Osteoblast (primary cell): Measurements from ENCODE around the gene MRPL43. TPM values are rescaled to one million over a fixed set of nuclear protein-coding genes. Genes with fewer than 3 reads are reported as not detected.
A peak's percentile ranks its signal among the peaks of the same experiment; 100 is the strongest.

Source experiments
- DNase-seq: peaks from one replicate; pipeline ENCODE4 v3.0.0; 2011; ENCODE audit warnings: low spot score, mixed read lengths; ENCODE audit not compliant: insufficient read length; ENCODE audit errors: missing footprints
- H2AFZ ChIP-seq: 2 replicates; pipeline ENCODE4 v1.6.0; 2011; ENCODE audit warnings: mild to moderate bottlenecking, low read length
- H3K27ac ChIP-seq: 2 replicates; pipeline ENCODE4 v1.5.1; 2011; ENCODE audit warnings: mild to moderate bottlenecking, low read depth, low read length, moderate library complexity
- H3K27me3 ChIP-seq: 2 replicates; pipeline ENCODE4 v1.6.0; 2012; ENCODE audit warnings: mild to moderate bottlenecking, control low read depth, inconsistent platforms, low read length, moderate library complexity; ENCODE audit not compliant: insufficient read depth
- H3K36me3 ChIP-seq: 2 replicates; pipeline ENCODE4 v1.5.1; 2011; ENCODE audit warnings: mild to moderate bottlenecking, low read length, control low read depth, moderate library complexity; ENCODE audit not compliant: insufficient read depth
- H3K4me1 ChIP-seq: 2 replicates; pipeline ENCODE4 v1.5.1; 2011; ENCODE audit warnings: mild to moderate bottlenecking, low read length, control low read depth, moderate library complexity; ENCODE audit not compliant: insufficient read depth
- H3K4me2 ChIP-seq: 2 replicates; pipeline ENCODE4 v1.6.0; 2011; ENCODE audit warnings: mild to moderate bottlenecking, low read length; ENCODE audit not compliant: insufficient read depth
- H3K4me3 ChIP-seq: fragments of 200-600 bp; sonication (generic); 3 replicates; pipeline ENCODE4 v1.5.1; 2012; ENCODE audit warnings: mild to moderate bottlenecking, low read length, inconsistent platforms; ENCODE audit not compliant: insufficient read depth
- H3K79me2 ChIP-seq: 2 replicates; pipeline ENCODE4 v1.6.0; 2012; ENCODE audit warnings: mild to moderate bottlenecking, low read length, control low read depth, inconsistent platforms; ENCODE audit not compliant: insufficient read depth
- H3K9me3 ChIP-seq: 2 replicates; pipeline ENCODE4 v1.5.1; 2011; ENCODE audit warnings: low read depth, low read length, control low read depth
- H4K20me1 ChIP-seq: 2 replicates; pipeline ENCODE4 v1.6.0; 2012; ENCODE audit warnings: mild to moderate bottlenecking, low read length, control low read depth; ENCODE audit not compliant: insufficient read depth
- CTCF ChIP-seq: IDR thresholded peaks from 2 replicates; pipeline ENCODE4 v1.5.1; 2011; ENCODE audit warnings: mild to moderate bottlenecking, low read depth, low read length, moderate library complexity; ENCODE audit errors: extremely low read depth
- total RNA-seq: library from RNA; depleted of rRNA; stranded (reverse); fragments of >200 nt; gene quantifications from 2 replicates; pipeline ENCODE4 v1.2.3, GENCODE V29; 2012

Gene MRPL43
- total RNA-seq, 1 donor: 48.5 TPM

GRCh38 chr10:101005869-101006567 is 18.7 kb upstream of the MRPL43 start:
- peaks cover 43% of the 10 kb centered on the region for H3K36me3 ChIP-seq
- H4K20me1 ChIP-seq: peaks cover 45% of the 10 kb centered on the region
- no peaks in the 10 kb centered on the region for H3K9me3 ChIP-seq
- no peak overlapping the region for H3K4me3 ChIP-seq
- DNase-seq: peak; percentile 13
- no peak for TF ChIP-seq CTCF
- H3K27me3 ChIP-seq: no peaks in the 10 kb centered on the region
- H3K79me2 ChIP-seq: peaks cover 49% of the 10 kb centered on the region
- H2AFZ ChIP-seq: no peak overlapping the region
- H3K4me2 ChIP-seq: no peak overlapping the region
- no peak overlapping the region for H3K27ac ChIP-seq
- peaks cover 24% of the 10 kb centered on the region for H3K4me1 ChIP-seq

GRCh38 chr10:101005361-101005760 is 18.1 kb upstream of the MRPL43 start:
- no peaks in the 10 kb centered on the region for H3K27me3 ChIP-seq
- peaks cover 45% of the 10 kb centered on the region for H4K20me1 ChIP-seq
- peaks cover 56% of the 10 kb centered on the region for H3K79me2 ChIP-seq
- TF ChIP-seq CTCF: no peak
- no peak overlapping the region for H3K4me3 ChIP-seq
- H3K27ac ChIP-seq: no peak overlapping the region
- H3K4me1 ChIP-seq: peaks cover 31% of the 10 kb centered on the region
- no peak overlapping the region for H2AFZ ChIP-seq
- H3K9me3 ChIP-seq: no peaks in the 10 kb centered on the region
- H3K36me3 ChIP-seq: peaks cover 43% of the 10 kb centered on the region
- H3K4me2 ChIP-seq: no peak overlapping the region
- peak; percentile 23 for DNase-seq

- Histone ChIP-seq H4K20me1 (peaks cover 45% of the 10 kb centered on the region), H3K36me3 (peaks cover 43% of the 10 kb centered on the region)
Observed at GRCh38 chr10:101003639-101004206, 16.4 kb upstream of the MRPL43 start.

More at GRCh38 chr10:101003639-101004206, 16.4 kb upstream of the MRPL43 start:
- DNase-seq: peak; percentile 50
- Histone ChIP-seq H3K27me3 (no peaks in the 10 kb centered on the region), H3K4me3 (no peak overlapping the region), H2AFZ (no peak overlapping the region), H3K4me1 (peaks cover 34% of the 10 kb centered on the region), H3K27ac (peak overlapping the region; percentile 12), H3K4me2 (no peak overlapping the region), H3K79me2 (peaks cover 62% of the 10 kb centered on the region), H3K9me3 (no peaks in the 10 kb centered on the region)
- no peak for TF ChIP-seq CTCF
